ENCODE measurements around the gene SMCHD1. TPM values are rescaled to one million over a fixed set of nuclear protein-coding genes. Genes with fewer than 3 reads are reported as not detected.

SMCHD1 gene
- total and polyA plus RNA-seq, 10 of the 15 experiments (the other 5 are each of a cell fraction or from before 2014, with no cell fraction given), result 6.0 to 110 (median 48.0) TPM

DNA sequence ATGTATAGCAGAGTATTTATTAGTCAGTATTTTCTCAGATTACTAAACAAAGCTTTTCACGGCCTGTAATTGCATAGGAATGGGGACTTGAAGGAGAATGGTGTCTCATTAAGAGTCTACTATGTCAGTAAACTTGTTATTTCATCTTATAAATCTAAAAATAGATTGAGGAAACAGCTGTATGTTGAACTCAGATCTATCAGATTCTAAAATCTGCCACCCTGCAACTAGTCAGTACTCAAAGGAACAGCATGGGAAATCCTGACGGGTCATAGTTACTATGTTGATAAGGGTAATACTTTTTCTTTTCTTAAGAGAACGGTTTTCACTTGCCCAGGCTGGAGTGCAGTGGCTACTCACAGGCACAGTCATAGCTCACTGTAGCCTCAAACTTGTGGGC lies 121.1 kb downstream of the SMCHD1 start:
- FAIRE-seq (no peak), ATAC-seq (no peak), DNase-seq (ENCODE audit: low read depth, low spot score) (no peak)
- WGBS (ENCODE audit: insufficient coverage, insufficient replicate concordance, low lambda C conversion rate, missing lambda C conversion rate), result 83% methylated on average over 3 of the region's 3 CpGs
- Histone ChIP-seq H3K9ac (ENCODE audit: control insufficient read depth, insufficient read depth, low read length) (no peak overlapping the region), H4K20me1 (ENCODE audit: control insufficient read depth, insufficient read depth) (no peaks in the 10 kb centered on the region), H3K9me3 (replicated peaks; ENCODE audit: control insufficient read depth, insufficient read depth, low read length) (no peaks in the 10 kb centered on the region), H2AFZ (ENCODE audit: control insufficient read depth, low read depth, low read length) (no peak overlapping the region), H3K27ac (ENCODE audit: control insufficient read depth, insufficient read depth) (no peak overlapping the region), H3K36me3 (ENCODE audit: control insufficient read depth in 2 of 2, insufficient read depth in 2 of 2, low read length in 1 of 2) (peaks cover 10 to 50% of the 10 kb centered on the region in 2 experiments), H3K27me3 (replicated peaks in 1 of 2; ENCODE audit: control insufficient read depth in 2 of 2, insufficient read depth in 2 of 2, low read length in 1 of 2) (no peaks in the 10 kb centered on the region), H3K4me3 (no peak overlapping the region), H3K4me1 (ENCODE audit: control insufficient read depth, insufficient read depth, low read length) (no peaks in the 10 kb centered on the region), H3K4me2 (ENCODE audit: control insufficient read depth, insufficient read depth) (no peak overlapping the region), H3K79me2 (ENCODE audit: control insufficient read depth, insufficient read depth, low read length) (no peaks in the 10 kb centered on the region)
- ChIA-PET RAD21 (ENCODE audit: unreplicated experiment) (no interaction called here), SMC1A (ENCODE audit: uncharacterized antibody, unreplicated experiment) (interaction anchor here (0.7 to 1.2 kb wide), 2 partner anchors 17 to 139 kb away, joined by 3 read pairs; no protein-coding TSS in a partner anchor), CTCF (no interaction called here), POLR2A (interaction anchor here (0.6 to 1.0 kb wide), 2 partner anchors 24 to 84 kb away, joined by 3 read pairs; no protein-coding TSS in a partner anchor)
- TF ChIP-seq, protein P1, sequence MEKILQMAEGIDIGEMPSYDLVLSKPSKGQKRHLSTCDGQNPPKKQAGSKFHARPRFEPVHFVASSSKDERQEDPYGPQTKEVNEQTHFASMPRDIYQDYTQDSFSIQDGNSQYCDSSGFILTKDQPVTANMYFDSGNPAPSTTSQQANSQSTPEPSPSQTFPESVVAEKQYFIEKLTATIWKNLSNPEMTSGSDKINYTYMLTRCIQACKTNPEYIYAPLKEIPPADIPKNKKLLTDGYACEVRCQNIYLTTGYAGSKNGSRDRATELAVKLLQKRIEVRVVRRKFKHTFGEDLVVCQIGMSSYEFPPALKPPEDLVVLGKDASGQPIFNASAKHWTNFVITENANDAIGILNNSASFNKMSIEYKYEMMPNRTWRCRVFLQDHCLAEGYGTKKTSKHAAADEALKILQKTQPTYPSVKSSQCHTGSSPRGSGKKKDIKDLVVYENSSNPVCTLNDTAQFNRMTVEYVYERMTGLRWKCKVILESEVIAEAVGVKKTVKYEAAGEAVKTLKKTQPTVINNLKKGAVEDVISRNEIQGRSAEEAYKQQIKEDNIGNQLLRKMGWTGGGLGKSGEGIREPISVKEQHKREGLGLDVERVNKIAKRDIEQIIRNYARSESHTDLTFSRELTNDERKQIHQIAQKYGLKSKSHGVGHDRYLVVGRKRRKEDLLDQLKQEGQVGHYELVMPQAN (conservative IDR thresholded peaks at IDR 0.05), result no peak
- TF ChIP-seq, protein P2, sequence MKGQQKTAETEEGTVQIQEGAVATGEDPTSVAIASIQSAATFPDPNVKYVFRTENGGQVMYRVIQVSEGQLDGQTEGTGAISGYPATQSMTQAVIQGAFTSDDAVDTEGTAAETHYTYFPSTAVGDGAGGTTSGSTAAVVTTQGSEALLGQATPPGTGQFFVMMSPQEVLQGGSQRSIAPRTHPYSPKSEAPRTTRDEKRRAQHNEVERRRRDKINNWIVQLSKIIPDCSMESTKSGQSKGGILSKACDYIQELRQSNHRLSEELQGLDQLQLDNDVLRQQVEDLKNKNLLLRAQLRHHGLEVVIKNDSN (IDR thresholded peaks at IDR 0.05; ENCODE audit: borderline replicate concordance, extremely low read length, insufficient read depth, low read depth, low read length), result no peak
- TF ChIP-seq TCF12 (IDR thresholded peaks at IDR 0.05; ENCODE audit: low read depth, low read length) (no peak), RAD51 (IDR thresholded peaks at IDR 0.05) (no peak), KAT2A (conservative IDR thresholded peaks at IDR 0.05; ENCODE audit: control insufficient read depth, low read depth, low read length) (no peak), DPF2 (IDR thresholded peaks at IDR 0.05) (no peak), BHLHE40 (IDR thresholded peaks at IDR 0.05; ENCODE audit: borderline replicate concordance in 1 of 2, low read depth in 2 of 2, low read length in 1 of 2) (no peak), IKZF1 (conservative IDR thresholded peaks at IDR 0.05) (no peak)
- TF ChIP-seq, protein P3, sequence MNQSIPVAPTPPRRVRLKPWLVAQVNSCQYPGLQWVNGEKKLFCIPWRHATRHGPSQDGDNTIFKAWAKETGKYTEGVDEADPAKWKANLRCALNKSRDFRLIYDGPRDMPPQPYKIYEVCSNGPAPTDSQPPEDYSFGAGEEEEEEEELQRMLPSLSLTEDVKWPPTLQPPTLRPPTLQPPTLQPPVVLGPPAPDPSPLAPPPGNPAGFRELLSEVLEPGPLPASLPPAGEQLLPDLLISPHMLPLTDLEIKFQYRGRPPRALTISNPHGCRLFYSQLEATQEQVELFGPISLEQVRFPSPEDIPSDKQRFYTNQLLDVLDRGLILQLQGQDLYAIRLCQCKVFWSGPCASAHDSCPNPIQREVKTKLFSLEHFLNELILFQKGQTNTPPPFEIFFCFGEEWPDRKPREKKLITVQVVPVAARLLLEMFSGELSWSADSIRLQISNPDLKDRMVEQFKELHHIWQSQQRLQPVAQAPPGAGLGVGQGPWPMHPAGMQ (IDR thresholded peaks at IDR 0.05; ENCODE audit: borderline replicate concordance), result no peak
- TF ChIP-seq, protein P4, sequence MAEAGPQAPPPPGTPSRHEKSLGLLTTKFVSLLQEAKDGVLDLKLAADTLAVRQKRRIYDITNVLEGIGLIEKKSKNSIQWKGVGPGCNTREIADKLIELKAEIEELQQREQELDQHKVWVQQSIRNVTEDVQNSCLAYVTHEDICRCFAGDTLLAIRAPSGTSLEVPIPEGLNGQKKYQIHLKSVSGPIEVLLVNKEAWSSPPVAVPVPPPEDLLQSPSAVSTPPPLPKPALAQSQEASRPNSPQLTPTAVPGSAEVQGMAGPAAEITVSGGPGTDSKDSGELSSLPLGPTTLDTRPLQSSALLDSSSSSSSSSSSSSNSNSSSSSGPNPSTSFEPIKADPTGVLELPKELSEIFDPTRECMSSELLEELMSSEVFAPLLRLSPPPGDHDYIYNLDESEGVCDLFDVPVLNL (IDR thresholded peaks at IDR 0.05; ENCODE audit: low read depth, low read length), result no peak
- TF ChIP-seq, protein P5, sequence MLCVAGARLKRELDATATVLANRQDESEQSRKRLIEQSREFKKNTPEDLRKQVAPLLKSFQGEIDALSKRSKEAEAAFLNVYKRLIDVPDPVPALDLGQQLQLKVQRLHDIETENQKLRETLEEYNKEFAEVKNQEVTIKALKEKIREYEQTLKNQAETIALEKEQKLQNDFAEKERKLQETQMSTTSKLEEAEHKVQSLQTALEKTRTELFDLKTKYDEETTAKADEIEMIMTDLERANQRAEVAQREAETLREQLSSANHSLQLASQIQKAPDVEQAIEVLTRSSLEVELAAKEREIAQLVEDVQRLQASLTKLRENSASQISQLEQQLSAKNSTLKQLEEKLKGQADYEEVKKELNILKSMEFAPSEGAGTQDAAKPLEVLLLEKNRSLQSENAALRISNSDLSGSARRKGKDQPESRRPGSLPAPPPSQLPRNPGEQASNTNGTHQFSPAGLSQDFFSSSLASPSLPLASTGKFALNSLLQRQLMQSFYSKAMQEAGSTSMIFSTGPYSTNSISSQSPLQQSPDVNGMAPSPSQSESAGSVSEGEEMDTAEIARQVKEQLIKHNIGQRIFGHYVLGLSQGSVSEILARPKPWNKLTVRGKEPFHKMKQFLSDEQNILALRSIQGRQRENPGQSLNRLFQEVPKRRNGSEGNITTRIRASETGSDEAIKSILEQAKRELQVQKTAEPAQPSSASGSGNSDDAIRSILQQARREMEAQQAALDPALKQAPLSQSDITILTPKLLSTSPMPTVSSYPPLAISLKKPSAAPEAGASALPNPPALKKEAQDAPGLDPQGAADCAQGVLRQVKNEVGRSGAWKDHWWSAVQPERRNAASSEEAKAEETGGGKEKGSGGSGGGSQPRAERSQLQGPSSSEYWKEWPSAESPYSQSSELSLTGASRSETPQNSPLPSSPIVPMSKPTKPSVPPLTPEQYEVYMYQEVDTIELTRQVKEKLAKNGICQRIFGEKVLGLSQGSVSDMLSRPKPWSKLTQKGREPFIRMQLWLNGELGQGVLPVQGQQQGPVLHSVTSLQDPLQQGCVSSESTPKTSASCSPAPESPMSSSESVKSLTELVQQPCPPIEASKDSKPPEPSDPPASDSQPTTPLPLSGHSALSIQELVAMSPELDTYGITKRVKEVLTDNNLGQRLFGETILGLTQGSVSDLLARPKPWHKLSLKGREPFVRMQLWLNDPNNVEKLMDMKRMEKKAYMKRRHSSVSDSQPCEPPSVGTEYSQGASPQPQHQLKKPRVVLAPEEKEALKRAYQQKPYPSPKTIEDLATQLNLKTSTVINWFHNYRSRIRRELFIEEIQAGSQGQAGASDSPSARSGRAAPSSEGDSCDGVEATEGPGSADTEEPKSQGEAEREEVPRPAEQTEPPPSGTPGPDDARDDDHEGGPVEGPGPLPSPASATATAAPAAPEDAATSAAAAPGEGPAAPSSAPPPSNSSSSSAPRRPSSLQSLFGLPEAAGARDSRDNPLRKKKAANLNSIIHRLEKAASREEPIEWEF (IDR thresholded peaks at IDR 0.05; ENCODE audit: insufficient replicate concordance, low read depth, low read length), result no peak
- in situ Hi-C loops (cut with MboI) (no loop called here), intact Hi-C loops (cut with micrococcal nuclease; ENCODE audit: unreplicated experiment) (no loop called here)
- BruUV-seq (replicated peaks), result no TSS peak
